Liver (tissue), 3 donors: ENCODE measurements around the gene MCF2L2.

Experiments used
- CTCF ChIP-seq: fragments of 150-350 bp; IDR thresholded peaks from 2 replicates; pipeline ENCODE4 v1.5.1; 2017; ENCODE audit warnings: improper control_type of control experiment, low read depth, low read length; ENCODE audit not compliant: missing input control
- EGR1 ChIP-seq, 2 donors: IDR thresholded peaks; 2 replicates each; pipeline ENCODE4 v1.6.1; 2016 to 2018; ENCODE audit warnings: antibody characterized with exemption in 2 of 2, low read depth in 2 of 2
- GABPA ChIP-seq, 2 donors: IDR thresholded peaks in 1 of 2; conservative IDR thresholded peaks in 1 of 2; 2 replicates each; pipeline ENCODE4 v1.6.1; 2016; ENCODE audit warnings: antibody characterized with exemption in 2 of 2, mild to moderate bottlenecking in 1 of 2, moderate library complexity in 1 of 2
- MAX ChIP-seq: IDR thresholded peaks from 2 replicates; pipeline ENCODE4 v1.6.1; 2016; ENCODE audit warnings: antibody characterized with exemption
- RXRA ChIP-seq, 2 donors: IDR thresholded peaks; 2 replicates each; pipeline ENCODE4 v1.6.1; 2017 to 2018; ENCODE audit warnings: antibody characterized with exemption in 2 of 2, mild to moderate bottlenecking in 1 of 2
- SP1 ChIP-seq: IDR thresholded peaks from 2 replicates; pipeline ENCODE4 v1.6.1; 2018; ENCODE audit warnings: antibody characterized with exemption, mild to moderate bottlenecking
- TAF1 ChIP-seq: conservative IDR thresholded peaks from 2 replicates; pipeline ENCODE4 v1.6.1; 2016; ENCODE audit warnings: antibody characterized with exemption, mild to moderate bottlenecking
- YY1 ChIP-seq: IDR thresholded peaks from 2 replicates; pipeline ENCODE4 v1.6.1; 2016; ENCODE audit warnings: antibody characterized with exemption, mild to moderate bottlenecking
- TF ChIP-seq, protein P1 (sequence below): IDR thresholded peaks from 2 replicates; pipeline ENCODE4 v1.6.1; 2016; ENCODE audit warnings: antibody characterized with exemption, mild to moderate bottlenecking
- TF ChIP-seq, protein P2 (sequence below): IDR thresholded peaks from 2 replicates; pipeline ENCODE4 v1.6.1; 2016; ENCODE audit warnings: antibody characterized with exemption
- TF ChIP-seq, protein P3 (sequence below): IDR thresholded peaks from 2 replicates; pipeline ENCODE4 v1.6.1; 2016; ENCODE audit warnings: antibody characterized with exemption
- donor health status: healthy.
- donor health status: healthy.

GRCh38 chr3:183272791-183273190, 155.6 kb downstream of the MCF2L2 start:
- TF ChIP-seq CTCF (no peak), TAF1 (no peak), GABPA (IDR thresholded peaks at IDR 0.05 in 1 of 2, conservative IDR thresholded peaks at IDR 0.05 in 1 of 2) (no peak), SP1 (no peak), RXRA (IDR thresholded peaks at IDR 0.05) (no peak), EGR1 (IDR thresholded peaks at IDR 0.05; ENCODE audit: low read depth in 2 of 2) (no peak), MAX (no peak), YY1 (no peak)
- TF ChIP-seq, protein P1, sequence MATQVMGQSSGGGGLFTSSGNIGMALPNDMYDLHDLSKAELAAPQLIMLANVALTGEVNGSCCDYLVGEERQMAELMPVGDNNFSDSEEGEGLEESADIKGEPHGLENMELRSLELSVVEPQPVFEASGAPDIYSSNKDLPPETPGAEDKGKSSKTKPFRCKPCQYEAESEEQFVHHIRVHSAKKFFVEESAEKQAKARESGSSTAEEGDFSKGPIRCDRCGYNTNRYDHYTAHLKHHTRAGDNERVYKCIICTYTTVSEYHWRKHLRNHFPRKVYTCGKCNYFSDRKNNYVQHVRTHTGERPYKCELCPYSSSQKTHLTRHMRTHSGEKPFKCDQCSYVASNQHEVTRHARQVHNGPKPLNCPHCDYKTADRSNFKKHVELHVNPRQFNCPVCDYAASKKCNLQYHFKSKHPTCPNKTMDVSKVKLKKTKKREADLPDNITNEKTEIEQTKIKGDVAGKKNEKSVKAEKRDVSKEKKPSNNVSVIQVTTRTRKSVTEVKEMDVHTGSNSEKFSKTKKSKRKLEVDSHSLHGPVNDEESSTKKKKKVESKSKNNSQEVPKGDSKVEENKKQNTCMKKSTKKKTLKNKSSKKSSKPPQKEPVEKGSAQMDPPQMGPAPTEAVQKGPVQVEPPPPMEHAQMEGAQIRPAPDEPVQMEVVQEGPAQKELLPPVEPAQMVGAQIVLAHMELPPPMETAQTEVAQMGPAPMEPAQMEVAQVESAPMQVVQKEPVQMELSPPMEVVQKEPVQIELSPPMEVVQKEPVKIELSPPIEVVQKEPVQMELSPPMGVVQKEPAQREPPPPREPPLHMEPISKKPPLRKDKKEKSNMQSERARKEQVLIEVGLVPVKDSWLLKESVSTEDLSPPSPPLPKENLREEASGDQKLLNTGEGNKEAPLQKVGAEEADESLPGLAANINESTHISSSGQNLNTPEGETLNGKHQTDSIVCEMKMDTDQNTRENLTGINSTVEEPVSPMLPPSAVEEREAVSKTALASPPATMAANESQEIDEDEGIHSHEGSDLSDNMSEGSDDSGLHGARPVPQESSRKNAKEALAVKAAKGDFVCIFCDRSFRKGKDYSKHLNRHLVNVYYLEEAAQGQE: no peak
- TF ChIP-seq, protein P2, sequence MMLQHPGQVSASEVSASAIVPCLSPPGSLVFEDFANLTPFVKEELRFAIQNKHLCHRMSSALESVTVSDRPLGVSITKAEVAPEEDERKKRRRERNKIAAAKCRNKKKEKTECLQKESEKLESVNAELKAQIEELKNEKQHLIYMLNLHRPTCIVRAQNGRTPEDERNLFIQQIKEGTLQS: no peak
- TF ChIP-seq, protein P3, sequence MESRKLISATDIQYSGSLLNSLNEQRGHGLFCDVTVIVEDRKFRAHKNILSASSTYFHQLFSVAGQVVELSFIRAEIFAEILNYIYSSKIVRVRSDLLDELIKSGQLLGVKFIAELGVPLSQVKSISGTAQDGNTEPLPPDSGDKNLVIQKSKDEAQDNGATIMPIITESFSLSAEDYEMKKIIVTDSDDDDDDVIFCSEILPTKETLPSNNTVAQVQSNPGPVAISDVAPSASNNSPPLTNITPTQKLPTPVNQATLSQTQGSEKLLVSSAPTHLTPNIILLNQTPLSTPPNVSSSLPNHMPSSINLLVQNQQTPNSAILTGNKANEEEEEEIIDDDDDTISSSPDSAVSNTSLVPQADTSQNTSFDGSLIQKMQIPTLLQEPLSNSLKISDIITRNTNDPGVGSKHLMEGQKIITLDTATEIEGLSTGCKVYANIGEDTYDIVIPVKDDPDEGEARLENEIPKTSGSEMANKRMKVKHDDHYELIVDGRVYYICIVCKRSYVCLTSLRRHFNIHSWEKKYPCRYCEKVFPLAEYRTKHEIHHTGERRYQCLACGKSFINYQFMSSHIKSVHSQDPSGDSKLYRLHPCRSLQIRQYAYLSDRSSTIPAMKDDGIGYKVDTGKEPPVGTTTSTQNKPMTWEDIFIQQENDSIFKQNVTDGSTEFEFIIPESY: no peak
